RCC 7860 (cell line): ENCODE measurements around the gene NALCN.
"Not testable (repeated sequence)": the region's sequence is repeated elsewhere in the genome, so short reads cannot be mapped to it uniquely, and the experiment has no call there.

Experiments used
- DNase-seq: peaks from one replicate; pipeline ENCODE4 v3.0.0-alpha.2; 2015; ENCODE audit warnings: low spot score
- FAIRE-seq: peaks from 2 replicates; lab custom pipeline; 2012; peaks lifted over from hg19 to GRCh38; lab: Jason Lieb, UNC

The NALCN gene

GRCh38 chr13:101343128-101343787 is 73.0 kb downstream of the NALCN start:
- FAIRE-seq (no peak), DNase-seq (no peak)

- no peak for DNase-seq
- no peak for FAIRE-seq
These were observed 74.8 kb downstream of the NALCN start for GRCh38 chr13:101341464-101341863.

GRCh38 chr13:101339202-101339601 is 77.1 kb downstream of the NALCN start:
- DNase-seq: no peak
- no peak for FAIRE-seq

GRCh38 chr13:101332583-101332982 is 83.7 kb downstream of the NALCN start:
- DNase-seq: no peak
- FAIRE-seq: no peak

- DNase-seq (no peak), FAIRE-seq (no peak)
These were observed 84.6 kb downstream of the NALCN start for GRCh38 chr13:101331731-101332130.

GRCh38 chr13:101327871-101328270 is 88.4 kb downstream of the NALCN start:
- DNase-seq (no peak), FAIRE-seq (no peak)

- no peak for FAIRE-seq
- no peak for DNase-seq
These were observed 89.6 kb downstream of the NALCN start for GRCh38 chr13:101326710-101327109.

- DNase-seq (no peak), FAIRE-seq (no peak)
These were observed 90.9 kb downstream of the NALCN start for GRCh38 chr13:101325423-101325822.

GRCh38 chr13:101323601-101324000 is 92.7 kb downstream of the NALCN start:
- DNase-seq: no peak
- no peak for FAIRE-seq

GRCh38 chr13:101317986-101318523 is 98.3 kb downstream of the NALCN start:
- no peak for DNase-seq
- FAIRE-seq: no peak

- not testable (repeated sequence) for DNase-seq, FAIRE-seq
These were observed 102.8 kb downstream of the NALCN start for GRCh38 chr13:101313479-101313878.

GRCh38 chr13:101309014-101309619 is 107.2 kb downstream of the NALCN start:
- no peak for DNase-seq
- FAIRE-seq: no peak

GRCh38 chr13:101308247-101309013 is 107.9 kb downstream of the NALCN start:
- DNase-seq (no peak), FAIRE-seq (no peak)

- FAIRE-seq (no peak), DNase-seq (no peak)
These were observed 109.1 kb downstream of the NALCN start for GRCh38 chr13:101307181-101307701.

- DNase-seq: no peak
- no peak for FAIRE-seq
These were observed 109.5 kb downstream of the NALCN start for GRCh38 chr13:101306773-101307172.

GRCh38 chr13:101305981-101306411 is 110.3 kb downstream of the NALCN start:
- FAIRE-seq (no peak), DNase-seq (no peak)

- FAIRE-seq (no peak), DNase-seq (no peak)
These were observed 112.8 kb downstream of the NALCN start for GRCh38 chr13:101303521-101303920.

- DNase-seq (no peak), FAIRE-seq (no peak)
These were observed 115.3 kb downstream of the NALCN start for GRCh38 chr13:101301053-101301452.

- FAIRE-seq (no peak), DNase-seq (no peak)
These were observed 115.8 kb downstream of the NALCN start for GRCh38 chr13:101300531-101300930.

GRCh38 chr13:101298517-101298916 is 117.8 kb downstream of the NALCN start:
- DNase-seq (no peak), FAIRE-seq (no peak)

- no peak for DNase-seq
- no peak for FAIRE-seq
These were observed 118.5 kb downstream of the NALCN start for GRCh38 chr13:101297794-101298193.
